ENCODE data around the gene FANCC.
"Not testable (repeated sequence)": the region's sequence is repeated elsewhere in the genome, so short reads cannot be mapped to it uniquely, and the experiment has no call there.

Gene FANCC

GRCh38 chr9:95224376-95225019 lies 93.0 kb downstream of the FANCC start:
- Histone ChIP-seq H3K36me3 (replicated peaks) (no peaks in the 10 kb centered on the region), H3K27ac (no peak overlapping the region), H3K4me3 (ENCODE audit: low read depth, low read length) (no peak overlapping the region), H3K27me3 (replicated peaks) (no peaks in the 10 kb centered on the region)
- no peak for TF ChIP-seq CTCF (IDR thresholded peaks at IDR 0.05; ENCODE audit: low read depth, low read length, missing control alignments)
- in situ Hi-C loops (cut with HindIII; ENCODE audit: low pct_ligation_motif_present, low sequenced_read_pairs): no loop called here
- no peak for DNase-seq

- DNase-seq; in situ Hi-C loops (cut with HindIII; ENCODE audit: low pct_ligation_motif_present, low sequenced_read_pairs); H3K27ac ChIP-seq; H3K27me3 ChIP-seq (replicated peaks); H3K36me3 ChIP-seq (replicated peaks); H3K4me3 ChIP-seq (ENCODE audit: low read depth, low read length): not testable (repeated sequence)
These were observed 97.2 kb downstream of the FANCC start for GRCh38 chr9:95220352-95220751.

- Histone ChIP-seq H3K36me3 (replicated peaks) (no peaks in the 10 kb centered on the region), H3K4me3 (ENCODE audit: low read depth, low read length) (no peak overlapping the region), H3K27ac (no peak overlapping the region), H3K27me3 (replicated peaks) (no peaks in the 10 kb centered on the region)
- in situ Hi-C loops (cut with HindIII; ENCODE audit: low pct_ligation_motif_present, low sequenced_read_pairs): no loop called here
- no peak for DNase-seq
- no peak for TF ChIP-seq CTCF (IDR thresholded peaks at IDR 0.05; ENCODE audit: low read depth, low read length, missing control alignments)
These were observed 98.7 kb downstream of the FANCC start for GRCh38 chr9:95218773-95219172.

- no peak for DNase-seq
- in situ Hi-C loops (cut with HindIII; ENCODE audit: low pct_ligation_motif_present, low sequenced_read_pairs): no loop called here
- Histone ChIP-seq H3K4me3 (ENCODE audit: low read depth, low read length) (no peak overlapping the region), H3K27ac (no peak overlapping the region), H3K27me3 (replicated peaks) (no peaks in the 10 kb centered on the region), H3K36me3 (replicated peaks) (no peaks in the 10 kb centered on the region)
- TF ChIP-seq CTCF (IDR thresholded peaks at IDR 0.05; ENCODE audit: low read depth, low read length, missing control alignments): no peak
These were observed 99.6 kb downstream of the FANCC start for GRCh38 chr9:95217936-95218335.

- in situ Hi-C loops (cut with HindIII; ENCODE audit: low pct_ligation_motif_present, low sequenced_read_pairs): no loop called here
- no peak for TF ChIP-seq CTCF (IDR thresholded peaks at IDR 0.05; ENCODE audit: low read depth, low read length, missing control alignments)
- no peaks in the 10 kb centered on the region for H3K36me3 ChIP-seq (replicated peaks)
- no peaks in the 10 kb centered on the region for H3K27me3 ChIP-seq (replicated peaks)
- DNase-seq: no peak
- H3K4me3 ChIP-seq (ENCODE audit: low read depth, low read length): no peak overlapping the region
- no peak overlapping the region for H3K27ac ChIP-seq
These were observed 102.1 kb downstream of the FANCC start for GRCh38 chr9:95215336-95215898.

- H3K27ac ChIP-seq: no peak overlapping the region
- in situ Hi-C loops (cut with HindIII; ENCODE audit: low pct_ligation_motif_present, low sequenced_read_pairs): no loop called here
- no peak for DNase-seq
- H3K4me3 ChIP-seq (ENCODE audit: low read depth, low read length): no peak overlapping the region
- no peak for TF ChIP-seq CTCF (IDR thresholded peaks at IDR 0.05; ENCODE audit: low read depth, low read length, missing control alignments)
- H3K27me3 ChIP-seq (replicated peaks): no peaks in the 10 kb centered on the region
- H3K36me3 ChIP-seq (replicated peaks): no peaks in the 10 kb centered on the region
These were observed 104.4 kb downstream of the FANCC start for GRCh38 chr9:95213117-95213516.

Measured in brain microvascular endothelial cell (primary cell).